ENCODE results near the gene C2orf81. TPM values are rescaled to one million over a fixed set of nuclear protein-coding genes. Genes with fewer than 3 reads are reported as not detected.
"Not testable (repeated sequence)": the region's sequence is repeated elsewhere in the genome, so short reads cannot be mapped to it uniquely, and the experiment has no call there.

The C2orf81 gene
- 1 to 10 TPM; 1.6 to 5.8 (median 2.7) TPM for total RNA-seq

DNA sequence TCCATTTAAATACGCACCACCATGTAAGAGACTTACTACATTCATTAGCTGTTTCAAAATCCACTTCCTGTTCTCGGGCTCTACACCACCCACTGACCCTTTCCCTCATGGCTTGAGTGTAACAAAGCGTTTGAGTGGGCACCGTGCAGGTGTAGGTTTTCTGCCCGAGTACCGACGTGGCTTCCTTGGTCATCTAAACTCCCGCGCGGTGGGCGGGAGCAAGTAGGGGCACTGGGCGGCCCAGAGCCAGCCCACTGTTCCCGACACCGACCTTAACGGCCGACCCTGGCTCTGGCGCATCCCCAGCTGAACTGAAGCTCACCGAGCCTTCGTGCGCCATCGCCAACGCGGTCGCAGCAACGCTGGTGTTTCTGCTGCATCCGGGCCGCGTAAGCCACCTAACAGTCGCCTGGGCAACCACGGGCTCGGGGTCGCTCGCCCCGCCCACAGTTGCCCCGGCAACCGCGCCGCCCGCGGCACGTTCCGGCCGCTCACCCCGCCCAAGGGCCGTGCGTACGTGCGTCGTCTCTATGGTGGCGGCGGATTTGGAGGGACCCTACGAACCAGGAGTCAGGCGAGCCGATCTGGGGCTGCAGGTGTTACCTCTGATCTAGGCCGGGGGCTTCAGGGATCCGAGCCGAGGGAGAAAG is at the start of gene C2orf81, which contains the start of gene WDR54:
TSS of gene C2orf81 (minus strand) at position 399 of the 650 bp plus-strand sequence. CDS start at position 340, 59 bp downstream.
TSS of gene WDR54 (plus strand) at position 510 of the 650 bp plus-strand sequence. CDS start 424 bp downstream, outside the sequence.
- Histone ChIP-seq H3K27ac (peak within 1 kb of the TSS; percentile 89 to 97), H3K4me1 (replicated peaks in 1 of 2) (peaks cover 0 to 17% of the 10 kb centered on the region in 2 donors), H3K4me3 (peak within 1 kb of the TSS; percentile 52 to 70 (median 57))
- 0 to 13% (median 6%) methylated on average over 4 to 16 of the region's 57 CpGs; no CpG with 5 or more reads in 2 of the 10 experiments for WGBS, 10 experiments
- peak; percentile 79 to 97 (median 95) for ATAC-seq (replicated peaks in 6 of 8)
- in situ Hi-C loops (cut with MboI; ENCODE audit: low pct_unique_long_range_greater_than_20kb in 2 of 9, low sequenced_read_pairs in 9 of 9, unreplicated experiment in 9 of 9), result no loop called here

DNA sequence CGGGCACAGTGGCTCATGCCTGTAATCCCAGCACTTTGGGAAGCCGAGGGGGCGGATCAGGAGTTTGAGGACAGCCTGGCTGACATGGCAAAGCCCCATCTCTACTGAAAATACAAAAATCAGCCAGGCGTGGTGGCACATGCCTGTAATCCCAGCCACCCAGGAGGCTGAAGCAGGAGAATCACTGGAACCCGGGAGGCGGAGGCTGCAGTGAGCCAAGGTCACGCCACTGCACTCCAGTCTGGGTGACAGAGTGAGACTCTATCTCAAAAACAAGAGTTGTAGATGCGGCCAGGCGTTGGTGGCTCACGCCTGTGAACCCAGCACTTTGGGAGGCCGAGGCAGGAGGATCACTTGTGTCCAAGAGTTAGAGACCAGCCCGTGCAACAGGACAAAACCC is 49.3 kb upstream of the C2orf81 start:
- H3K4me1 ChIP-seq (replicated peaks in 1 of 2), result peaks cover 13 to 20% of the 10 kb centered on the region in 2 donors
- ATAC-seq (replicated peaks in 6 of 8); in situ Hi-C loops (cut with MboI; ENCODE audit: low pct_unique_long_range_greater_than_20kb in 2 of 9, low sequenced_read_pairs in 9 of 9, unreplicated experiment in 9 of 9); H3K4me3 ChIP-seq; H3K27ac ChIP-seq: not testable (repeated sequence)
- 92 to 100% (median 98%) methylated on average over 1 to 9 of the region's 12 CpGs for WGBS, 10 experiments

DNA sequence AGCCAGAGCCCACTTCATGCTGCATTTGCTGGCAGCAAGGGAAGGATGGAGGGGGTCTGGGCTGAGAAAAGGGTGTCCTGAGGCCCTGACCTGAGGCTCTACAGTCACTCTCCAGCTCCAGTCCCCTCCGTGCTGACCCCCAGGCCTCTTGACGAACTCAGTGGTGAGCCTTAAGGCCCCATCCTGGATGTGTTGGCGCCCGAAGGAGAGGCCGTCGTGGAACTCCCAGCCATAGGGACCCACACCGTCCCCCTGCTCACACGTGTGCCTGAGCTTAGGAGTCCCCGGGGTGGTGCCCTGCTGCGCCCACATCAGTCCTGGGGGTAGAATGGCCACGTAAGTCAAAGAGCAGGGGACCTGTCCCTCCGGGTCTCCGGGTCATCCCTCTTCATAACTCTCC is 43.0 kb upstream of the C2orf81 start:
- peak in 6 of 8 experiments; percentile 1 to 4 (median 2) for ATAC-seq (replicated peaks in 6 of 8)
- peak overlapping the region; percentile 75 to 98 (median 90) for H3K4me3 ChIP-seq
- WGBS, 10 experiments, result 0 to 9% methylated on average over 1 to 11 of the region's 13 CpGs; no CpG with 5 or more reads in 8 of the 10 experiments
- in situ Hi-C loops (cut with MboI; ENCODE audit: low pct_unique_long_range_greater_than_20kb in 2 of 9, low sequenced_read_pairs in 9 of 9, unreplicated experiment in 9 of 9), result no loop called here
- peaks cover 8 to 16% of the 10 kb centered on the region in 2 donors for H3K4me1 ChIP-seq (replicated peaks in 1 of 2)
- peak overlapping the region; percentile 78 to 88 for H3K27ac ChIP-seq

DNA sequence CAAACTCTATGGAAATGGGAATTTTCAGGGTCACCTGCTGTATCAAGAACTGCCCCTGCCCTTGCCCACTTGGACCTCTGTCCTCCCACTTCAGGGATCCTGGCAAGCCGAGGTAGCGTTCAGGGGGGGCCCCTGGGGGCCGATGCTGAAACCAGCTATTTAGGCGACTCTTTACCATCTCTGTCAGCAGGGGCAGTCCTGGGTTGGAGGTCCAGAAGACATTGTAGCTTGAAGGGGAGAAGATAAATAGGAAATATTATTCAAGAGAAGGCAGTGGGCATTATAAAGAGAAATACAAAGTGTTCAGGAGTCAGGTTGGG is 41.3 kb upstream of the C2orf81 start:
- ATAC-seq (replicated peaks in 6 of 8), result no peak
- peaks cover 11 to 16% of the 10 kb centered on the region in 2 donors for H3K4me1 ChIP-seq (replicated peaks in 1 of 2)
- H3K4me3 ChIP-seq, result no peak overlapping the region
- in situ Hi-C loops (cut with MboI; ENCODE audit: low pct_unique_long_range_greater_than_20kb in 2 of 9, low sequenced_read_pairs in 9 of 9, unreplicated experiment in 9 of 9), result no loop called here
- WGBS, 10 experiments, result 20 to 90% (median 60%) methylated on average over 1 to 2 of the region's 4 CpGs; no CpG with 5 or more reads in 6 of the 10 experiments
- H3K27ac ChIP-seq, result no peak overlapping the region

DNA sequence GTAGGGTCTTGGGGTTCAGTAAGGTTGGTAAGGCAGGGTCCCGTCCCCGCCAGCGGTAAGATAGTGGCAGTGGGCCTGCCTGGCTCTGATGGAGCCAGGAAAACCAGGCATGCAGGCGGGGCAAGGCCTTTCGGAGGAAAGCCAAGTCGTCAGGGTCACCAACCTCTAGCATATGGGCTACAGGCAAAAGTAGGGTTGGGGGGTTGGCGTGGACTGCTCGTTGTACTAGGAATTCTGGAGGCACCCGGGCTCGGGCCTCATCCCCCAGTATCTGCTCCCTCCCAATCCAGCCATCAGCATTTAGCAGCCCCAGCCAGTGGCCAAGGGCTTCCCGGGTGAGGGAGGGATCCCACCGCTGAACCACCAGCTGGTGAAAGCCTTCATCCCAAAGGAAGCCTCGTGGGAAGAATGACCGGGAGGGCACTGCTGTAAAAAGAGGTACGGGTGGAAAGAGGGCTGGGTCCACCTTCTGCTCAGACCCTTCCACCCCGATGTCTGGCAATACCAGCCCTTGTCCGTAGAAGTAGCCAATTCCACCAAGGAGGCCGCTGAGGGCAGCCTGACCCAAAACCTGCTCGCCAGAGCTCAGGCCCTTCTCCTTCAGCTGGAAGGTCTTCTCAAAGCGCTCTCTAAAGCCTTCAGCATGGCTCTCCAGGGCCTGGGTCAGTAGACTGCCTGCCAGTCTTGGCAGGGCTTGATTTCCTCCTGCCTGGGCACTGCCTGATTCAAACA is 40.8 kb upstream of the C2orf81 start:
- ATAC-seq (replicated peaks in 6 of 8), result no peak
- in situ Hi-C loops (cut with MboI; ENCODE audit: low pct_unique_long_range_greater_than_20kb in 2 of 9, low sequenced_read_pairs in 9 of 9, unreplicated experiment in 9 of 9), result no loop called here
- Histone ChIP-seq H3K4me1 (replicated peaks in 1 of 2) (peaks cover 11 to 16% of the 10 kb centered on the region in 2 donors), H3K27ac (no peak overlapping the region), H3K4me3 (no peak overlapping the region)
- 60 to 100% (median 84%) methylated on average over 1 to 11 of the region's 20 CpGs; no CpG with 5 or more reads in 2 of the 10 experiments for WGBS, 10 experiments

DNA sequence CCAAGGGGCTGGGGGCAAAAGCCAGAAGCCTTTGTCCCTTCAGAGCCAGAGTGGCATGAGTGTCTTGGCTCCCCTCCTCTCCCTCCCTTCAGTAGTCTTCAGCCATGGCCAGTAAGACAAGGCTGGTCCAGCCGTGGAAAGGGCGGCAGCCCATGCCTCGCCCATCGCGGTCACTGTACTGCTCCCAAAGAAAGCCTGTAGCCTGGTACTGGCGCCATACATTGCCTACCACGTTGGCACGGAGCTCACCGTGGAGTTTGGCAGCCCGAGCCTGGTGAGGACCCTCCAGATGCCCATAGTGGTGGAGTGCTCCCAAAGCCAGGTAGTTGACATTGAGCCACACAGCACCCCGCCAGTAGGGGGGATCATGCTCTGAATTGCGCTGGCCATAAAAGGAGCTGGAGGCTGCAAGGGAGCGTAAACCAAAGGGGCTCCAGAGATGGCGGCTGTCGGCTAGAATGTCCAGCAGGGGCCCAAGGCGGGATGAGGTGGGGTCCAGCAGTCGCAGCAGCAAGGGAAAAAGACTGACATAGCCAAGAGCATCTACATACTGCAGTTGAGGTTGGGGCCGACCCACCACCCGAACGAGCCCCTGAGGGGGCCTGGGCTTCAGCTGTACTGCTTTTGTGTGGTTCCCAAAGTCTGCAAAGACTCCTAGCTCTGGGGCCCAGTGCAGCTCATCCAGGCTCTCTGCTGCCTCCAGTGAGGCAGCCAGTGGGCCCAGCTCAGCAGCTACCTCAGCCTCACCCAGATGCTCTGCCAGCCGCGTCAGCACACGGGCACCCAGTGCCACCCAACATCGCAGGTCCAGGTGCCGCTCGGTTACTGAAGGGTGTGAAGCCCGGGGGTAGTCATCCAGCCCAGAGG is 40.0 kb upstream of the C2orf81 start:
- in situ Hi-C loops (cut with MboI; ENCODE audit: low pct_unique_long_range_greater_than_20kb in 2 of 9, low sequenced_read_pairs in 9 of 9, unreplicated experiment in 9 of 9), result no loop called here
- no peak overlapping the region for H3K27ac ChIP-seq
- peaks cover 16 to 20% of the 10 kb centered on the region in 2 donors for H3K4me1 ChIP-seq (replicated peaks in 1 of 2)
- ATAC-seq (replicated peaks in 6 of 8), result no peak
- WGBS, 10 experiments, result 76 to 98% (median 88%) methylated on average over 1 to 20 of the region's 27 CpGs; no CpG with 5 or more reads in 4 of the 10 experiments
- H3K4me3 ChIP-seq, result no peak overlapping the region

DNA sequence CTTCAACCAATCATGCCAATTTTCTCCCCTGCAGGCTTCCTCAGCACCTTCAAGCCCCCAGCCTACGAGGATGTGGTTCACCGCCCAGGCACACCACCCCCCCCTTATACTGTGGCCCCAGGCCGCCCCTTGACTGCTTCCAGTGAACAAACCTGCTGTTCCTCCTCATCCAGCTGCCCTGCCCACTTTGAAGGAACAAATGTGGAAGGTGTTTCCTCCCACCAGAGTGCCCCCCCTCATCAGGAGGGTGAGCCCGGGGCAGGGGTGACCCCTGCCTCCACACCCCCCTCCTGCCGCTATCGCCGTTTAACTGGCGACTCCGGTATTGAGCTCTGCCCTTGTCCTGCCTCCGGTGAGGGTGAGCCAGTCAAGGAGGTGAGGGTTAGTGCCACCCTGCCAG is 38.8 kb upstream of the C2orf81 start:
- H3K4me3 ChIP-seq; in situ Hi-C loops (cut with MboI; ENCODE audit: low pct_unique_long_range_greater_than_20kb in 2 of 9, low sequenced_read_pairs in 9 of 9, unreplicated experiment in 9 of 9); ATAC-seq (replicated peaks in 6 of 8); H3K27ac ChIP-seq: not testable (repeated sequence)
- no CpG with 5 or more reads among the region's 10 CpGs for WGBS, 10 experiments
- peaks cover 23% of the 10 kb centered on the region in 2 donors for H3K4me1 ChIP-seq (replicated peaks in 1 of 2)

DNA sequence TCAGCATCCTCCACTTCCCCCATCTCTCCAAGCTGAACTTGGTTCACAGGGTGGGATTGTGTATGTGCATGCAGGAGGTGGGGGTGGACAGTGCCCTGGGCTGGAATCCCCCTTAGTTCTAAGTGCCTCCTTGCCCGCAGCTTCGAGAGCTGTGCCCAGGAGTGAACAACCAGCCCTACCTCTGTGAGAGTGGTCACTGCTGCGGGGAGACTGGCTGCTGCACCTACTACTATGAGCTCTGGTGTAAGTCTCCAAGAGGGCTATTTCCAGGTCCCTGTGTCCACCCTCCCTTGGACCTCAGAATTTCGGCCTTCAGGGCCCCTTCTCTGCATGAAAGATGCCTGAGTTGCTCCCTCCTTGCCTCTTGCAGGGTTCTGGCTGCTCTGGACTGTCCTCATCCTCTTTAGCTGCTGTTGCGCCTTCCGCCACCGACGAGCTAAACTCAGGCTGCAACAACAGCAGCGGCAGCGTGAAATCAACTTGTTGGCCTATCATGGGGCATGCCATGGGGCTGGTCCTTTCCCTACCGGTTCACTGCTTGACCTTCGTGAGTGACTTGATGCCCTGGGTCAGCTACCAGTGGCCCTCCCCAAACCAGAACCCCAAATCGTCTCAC is 38.2 kb upstream of the C2orf81 start:
- Histone ChIP-seq H3K4me3 (peak overlapping the region in 3 of 5 donors; percentile 62 to 68 (median 64)), H3K4me1 (replicated peaks in 1 of 2) (peaks cover 23% of the 10 kb centered on the region in 2 donors)
- in situ Hi-C loops (cut with MboI; ENCODE audit: low pct_unique_long_range_greater_than_20kb in 2 of 9, low sequenced_read_pairs in 9 of 9, unreplicated experiment in 9 of 9); ATAC-seq (replicated peaks in 6 of 8); H3K27ac ChIP-seq: not testable (repeated sequence)
- WGBS, 10 experiments, result 41 to 100% (median 76%) methylated on average over 3 to 8 of the region's 13 CpGs; no CpG with 5 or more reads in 4 of the 10 experiments

DNA sequence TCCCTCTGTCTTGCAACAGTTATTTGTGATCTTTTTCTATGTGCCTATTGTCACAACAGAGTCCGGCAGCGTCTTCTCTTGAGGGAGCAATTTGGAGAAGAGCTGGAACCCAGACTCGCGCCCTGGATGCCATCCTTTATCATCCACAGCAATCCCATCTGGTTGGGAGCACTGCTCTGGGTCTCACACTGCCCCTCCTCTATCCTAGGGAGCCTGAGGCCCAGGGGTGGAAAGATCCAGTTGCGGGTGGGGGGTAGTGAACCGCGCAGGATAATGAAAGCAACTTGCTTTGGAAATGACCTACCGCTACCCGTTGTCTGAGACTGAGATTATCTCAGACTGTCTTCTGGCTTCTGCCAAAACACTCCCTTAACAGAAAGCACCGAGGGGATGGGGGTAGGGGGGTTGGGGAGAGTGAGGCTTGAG is 37.5 kb upstream of the C2orf81 start:
- Histone ChIP-seq H3K4me1 (replicated peaks in 1 of 2) (peaks cover 18 to 20% of the 10 kb centered on the region in 2 donors), H3K27ac (peak overlapping the region; percentile 84 to 91), H3K4me3 (peak overlapping the region; percentile 55 to 81 (median 64))
- 0 to 20% (median 1%) methylated on average over 1 to 9 of the region's 10 CpGs; no CpG with 5 or more reads in 6 of the 10 experiments for WGBS, 10 experiments
- in situ Hi-C loops (cut with MboI; ENCODE audit: low pct_unique_long_range_greater_than_20kb in 2 of 9, low sequenced_read_pairs in 9 of 9, unreplicated experiment in 9 of 9), result no loop called here
- no peak for ATAC-seq (replicated peaks in 6 of 8)

DNA sequence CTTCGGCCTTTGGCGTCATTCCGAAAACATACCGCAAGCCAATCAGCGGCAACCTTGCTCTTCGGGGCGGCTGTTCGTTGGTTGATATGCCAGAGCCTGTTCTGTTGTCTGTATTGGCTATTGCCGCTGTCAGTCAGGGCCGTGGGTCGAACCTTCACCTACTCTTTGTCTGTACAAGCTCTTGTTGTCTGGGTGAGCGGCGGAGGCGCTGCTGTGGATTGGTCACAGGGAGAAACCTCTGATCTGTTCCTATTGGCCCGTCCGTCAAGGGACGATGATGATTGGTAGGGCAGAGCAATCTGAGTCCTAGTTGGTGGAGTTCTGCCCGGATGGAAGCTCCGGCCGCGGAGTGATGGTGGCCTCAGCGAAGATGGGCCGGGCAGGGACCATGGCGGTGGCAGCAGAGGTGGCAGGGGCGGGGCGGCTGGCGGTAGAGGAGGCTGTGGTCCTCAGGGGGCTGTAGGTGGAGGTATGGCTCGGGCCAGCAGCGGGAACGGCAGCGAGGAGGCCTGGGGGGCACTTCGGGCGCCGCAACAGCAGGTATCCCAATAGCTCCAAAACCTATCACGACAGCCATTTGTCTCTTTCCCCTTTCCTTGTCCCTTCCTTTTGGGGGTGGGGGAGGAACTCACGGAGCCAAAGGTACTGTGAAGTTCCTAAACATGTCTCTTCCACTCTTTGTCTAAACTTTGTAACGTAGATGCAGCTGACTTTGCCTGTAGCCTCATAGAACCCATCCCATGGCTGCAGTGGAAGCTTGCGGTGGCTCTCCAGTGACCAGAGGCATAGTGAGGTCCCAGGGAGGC is 36.9 kb upstream of the C2orf81 start, which contains the start of gene WBP1:
TSS of gene WBP1 (plus strand) at position 307 of the 806 bp plus-strand sequence. CDS start at position 472, 165 bp downstream.
- in situ Hi-C loops (cut with MboI; ENCODE audit: low pct_unique_long_range_greater_than_20kb in 2 of 9, low sequenced_read_pairs in 9 of 9, unreplicated experiment in 9 of 9), result no loop called here
- Histone ChIP-seq H3K4me3 (peak within 1 kb of the TSS; percentile 55 to 81 (median 64)), H3K4me1 (replicated peaks in 1 of 2) (peaks cover 14 to 16% of the 10 kb centered on the region in 2 donors), H3K27ac (peak within 1 kb of the TSS; percentile 87 to 91)
- peak; percentile 76 to 89 (median 87) for ATAC-seq (replicated peaks in 6 of 8)
- WGBS, 10 experiments, result 0 to 7% (median 0%) methylated on average over 1 to 11 of the region's 38 CpGs; no CpG with 5 or more reads in 4 of the 10 experiments

DNA sequence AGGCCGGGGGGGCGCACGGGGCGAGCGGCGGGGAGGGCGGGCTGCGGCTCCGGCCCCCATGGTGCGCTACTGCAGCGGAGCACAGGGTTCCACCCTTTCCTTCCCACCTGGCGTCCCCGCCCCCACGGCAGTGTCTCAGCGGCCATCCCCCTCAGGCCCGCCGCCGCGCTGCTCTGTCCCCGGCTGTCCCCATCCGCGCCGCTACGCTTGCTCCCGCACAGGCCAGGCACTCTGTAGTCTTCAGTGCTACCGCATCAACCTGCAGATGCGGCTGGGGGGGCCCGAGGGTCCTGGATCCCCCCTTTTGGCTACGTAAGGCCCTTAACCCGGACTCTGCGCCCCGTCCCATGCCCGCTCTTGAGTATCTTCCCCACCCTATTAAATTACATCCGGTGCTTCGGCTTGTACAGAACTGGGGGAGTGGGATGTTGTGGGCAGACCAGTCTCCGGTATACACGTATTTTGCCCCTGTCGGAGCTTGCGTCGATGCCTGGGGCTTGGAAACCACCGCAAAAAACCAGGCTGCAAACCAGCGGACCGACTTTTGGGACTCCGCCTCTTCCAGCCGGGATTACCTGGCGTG is 36.2 kb upstream of the C2orf81 start:
- peaks cover 14 to 16% of the 10 kb centered on the region in 2 donors for H3K4me1 ChIP-seq (replicated peaks in 1 of 2)
- H3K27ac ChIP-seq, result peak overlapping the region; percentile 80 to 87
- 0 to 3% (median 0%) methylated on average over 2 to 6 of the region's 46 CpGs; no CpG with 5 or more reads in 6 of the 10 experiments for WGBS, 10 experiments
- in situ Hi-C loops (cut with MboI; ENCODE audit: low pct_unique_long_range_greater_than_20kb in 2 of 9, low sequenced_read_pairs in 9 of 9, unreplicated experiment in 9 of 9), result no loop called here
- ATAC-seq (replicated peaks in 6 of 8), result peak; percentile 5 to 52 (median 40)
- peak overlapping the region; percentile 45 to 81 (median 62) for H3K4me3 ChIP-seq
